DOHH2 (cell line): Measurements from ENCODE around the gene JMY.

Experiments
- H3F3A ChIP-seq: fragments of 200-600 bp; sonication (generic), shearing (Covaris generic); 2 replicates; pipeline ENCODE4 v1.6.0; 2016; ENCODE audit warnings: antibody characterized with exemption, mild to moderate bottlenecking; ENCODE audit not compliant: control insufficient read depth, insufficient read depth
- H3K27ac ChIP-seq: fragments of 200-600 bp; sonication (generic); 2 replicates; pipeline ENCODE4 v1.5.1; 2014; ENCODE audit warnings: low read depth, mild to moderate bottlenecking, low read length, moderate library complexity
- H3K27me3 ChIP-seq: fragments of 200-600 bp; sonication (generic); 2 replicates; pipeline ENCODE4 v1.6.1; 2014; ENCODE audit warnings: mild to moderate bottlenecking, low read length, mixed read lengths; ENCODE audit not compliant: control insufficient read depth
- H3K36me3 ChIP-seq: fragments of 200-600 bp; sonication (generic); 2 replicates; pipeline ENCODE4 v1.6.1; 2014; ENCODE audit warnings: mild to moderate bottlenecking, low read length, moderate library complexity, mixed read lengths; ENCODE audit not compliant: control insufficient read depth
- H3K4me1 ChIP-seq: fragments of 200-600 bp; sonication (generic); 2 replicates; pipeline ENCODE4 v1.6.1; 2014; ENCODE audit warnings: mild to moderate bottlenecking, low read length, mixed read lengths; ENCODE audit not compliant: control insufficient read depth
- H3K4me2 ChIP-seq: fragments of 200-600 bp; sonication (generic); 2 replicates; pipeline ENCODE4 v1.6.0; 2014; ENCODE audit warnings: mild to moderate bottlenecking, low read length, moderate library complexity
- H3K4me3 ChIP-seq: fragments of 200-600 bp; sonication (generic); 2 replicates; pipeline ENCODE4 v1.5.1; 2014; ENCODE audit warnings: mild to moderate bottlenecking, low read length, mixed read lengths
- H3K79me2 ChIP-seq: fragments of 200-600 bp; sonication (generic); 2 replicates; pipeline ENCODE4 v1.6.1; 2014; ENCODE audit warnings: mild to moderate bottlenecking, low read length, mixed read lengths; ENCODE audit not compliant: control insufficient read depth
- H3K9me2 ChIP-seq: fragments of 200-600 bp; sonication (generic); replicated peaks from 2 replicates; pipeline ENCODE4 v1.6.1; 2014; ENCODE audit warnings: mild to moderate bottlenecking, low read length, mixed read lengths; ENCODE audit not compliant: control insufficient read depth
- H3K9me3 ChIP-seq: fragments of 200-600 bp; sonication (generic); 2 replicates; pipeline ENCODE4 v1.6.1; 2014; ENCODE audit warnings: antibody characterized with exemption, low read length, mixed read lengths; ENCODE audit not compliant: control insufficient read depth, insufficient read depth
- H4K20me1 ChIP-seq: fragments of 200-600 bp; sonication (generic); 2 replicates; pipeline ENCODE4 v1.6.0; 2014; ENCODE audit warnings: low read depth, mild to moderate bottlenecking, antibody characterized with exemption, low read length, moderate library complexity; ENCODE audit not compliant: control insufficient read depth, insufficient read depth
- EZH2phosphoT487 ChIP-seq: fragments of 200-600 bp; sonication (generic); IDR thresholded peaks from 2 replicates; pipeline ENCODE4 v1.6.1; 2017; ENCODE audit warnings: borderline replicate concordance, mild to moderate bottlenecking, antibody characterized with exemption, low read length, moderate library complexity, mixed read lengths
- TF ChIP-seq, protein P1 (sequence below): fragments of 200-600 bp; sonication (generic); IDR thresholded peaks from one replicate; pipeline ENCODE4 v1.5.1; 2014; ENCODE audit warnings: antibody characterized with exemption, mild to moderate bottlenecking, low read depth, low read length; ENCODE audit not compliant: poor library complexity, severe bottlenecking

The JMY gene

DNA sequence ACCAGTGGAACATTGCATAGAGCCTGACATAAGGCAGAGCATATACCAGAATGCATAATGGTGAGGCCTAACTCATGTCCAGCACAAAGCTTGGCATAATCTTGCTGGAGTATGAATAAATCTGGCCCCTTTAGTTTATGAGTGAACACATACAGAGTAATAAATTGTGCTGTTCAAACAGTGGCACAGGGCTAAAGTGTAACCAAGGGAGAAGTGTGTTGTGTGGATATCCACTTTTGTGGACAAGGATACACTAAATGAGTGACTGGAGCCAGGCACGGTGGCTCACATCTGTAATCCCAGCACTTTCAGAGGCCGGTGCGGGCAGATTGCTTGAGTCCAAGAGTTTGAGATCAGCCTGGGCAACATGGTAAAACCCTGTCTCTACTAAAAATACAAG lies 29.4 kb upstream of the JMY start:
- Histone ChIP-seq H3K36me3 (no peaks in the 10 kb centered on the region), H3K27me3 (no peaks in the 10 kb centered on the region), H3K27ac (no peak overlapping the region), H3K4me3 (no peak overlapping the region), H3K9me2 (no peaks in the 10 kb centered on the region), H3K4me1 (no peaks in the 10 kb centered on the region), H4K20me1 (no peaks in the 10 kb centered on the region), H3F3A (no peaks in the 10 kb centered on the region), H3K4me2 (no peak overlapping the region), H3K79me2 (no peaks in the 10 kb centered on the region), H3K9me3 (no peaks in the 10 kb centered on the region)
- no peak for TF ChIP-seq EZH2phosphoT487
- TF ChIP-seq, protein P1, sequence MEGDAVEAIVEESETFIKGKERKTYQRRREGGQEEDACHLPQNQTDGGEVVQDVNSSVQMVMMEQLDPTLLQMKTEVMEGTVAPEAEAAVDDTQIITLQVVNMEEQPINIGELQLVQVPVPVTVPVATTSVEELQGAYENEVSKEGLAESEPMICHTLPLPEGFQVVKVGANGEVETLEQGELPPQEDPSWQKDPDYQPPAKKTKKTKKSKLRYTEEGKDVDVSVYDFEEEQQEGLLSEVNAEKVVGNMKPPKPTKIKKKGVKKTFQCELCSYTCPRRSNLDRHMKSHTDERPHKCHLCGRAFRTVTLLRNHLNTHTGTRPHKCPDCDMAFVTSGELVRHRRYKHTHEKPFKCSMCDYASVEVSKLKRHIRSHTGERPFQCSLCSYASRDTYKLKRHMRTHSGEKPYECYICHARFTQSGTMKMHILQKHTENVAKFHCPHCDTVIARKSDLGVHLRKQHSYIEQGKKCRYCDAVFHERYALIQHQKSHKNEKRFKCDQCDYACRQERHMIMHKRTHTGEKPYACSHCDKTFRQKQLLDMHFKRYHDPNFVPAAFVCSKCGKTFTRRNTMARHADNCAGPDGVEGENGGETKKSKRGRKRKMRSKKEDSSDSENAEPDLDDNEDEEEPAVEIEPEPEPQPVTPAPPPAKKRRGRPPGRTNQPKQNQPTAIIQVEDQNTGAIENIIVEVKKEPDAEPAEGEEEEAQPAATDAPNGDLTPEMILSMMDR = no peak

DNA sequence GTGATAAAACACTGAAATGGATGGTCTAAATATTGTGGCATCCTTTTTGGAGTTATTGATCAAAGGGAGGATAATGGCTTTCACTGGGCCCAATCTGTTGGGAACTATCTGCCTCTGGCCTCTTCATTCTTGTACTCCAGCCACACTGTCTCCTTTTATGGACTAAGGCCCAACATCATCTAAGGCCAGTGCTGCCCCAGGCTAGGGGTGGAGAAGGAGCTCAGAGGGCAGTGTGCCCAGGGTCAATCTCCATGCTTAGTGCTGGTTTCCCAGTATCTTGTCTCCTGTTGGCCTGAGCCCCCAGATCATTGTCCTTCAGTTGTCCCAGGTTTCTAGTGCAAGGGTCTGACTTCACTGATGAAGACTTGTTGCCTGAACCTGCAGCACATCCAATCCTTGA lies 26.4 kb upstream of the JMY start:
- H3K79me2 ChIP-seq = no peaks in the 10 kb centered on the region
- H3K4me2 ChIP-seq = no peak overlapping the region
- H3K9me2 ChIP-seq = no peaks in the 10 kb centered on the region
- H3K4me1 ChIP-seq = no peaks in the 10 kb centered on the region
- H3K27ac ChIP-seq = no peak overlapping the region
- no peak for TF ChIP-seq EZH2phosphoT487
- TF ChIP-seq, protein P1 = no peak
- no peaks in the 10 kb centered on the region for H3K9me3 ChIP-seq
- H3K36me3 ChIP-seq = no peaks in the 10 kb centered on the region
- no peaks in the 10 kb centered on the region for H4K20me1 ChIP-seq
- no peak overlapping the region for H3K4me3 ChIP-seq
- no peaks in the 10 kb centered on the region for H3K27me3 ChIP-seq
- no peaks in the 10 kb centered on the region for H3F3A ChIP-seq

GRCh38 chr5:79224286-79224984 lies 11.5 kb upstream of the JMY start:
- H3K36me3 ChIP-seq = no peaks in the 10 kb centered on the region
- no peak overlapping the region for H3K4me2 ChIP-seq
- peaks cover 6% of the 10 kb centered on the region for H3K27me3 ChIP-seq
- H3K9me3 ChIP-seq = no peaks in the 10 kb centered on the region
- no peak for TF ChIP-seq EZH2phosphoT487
- TF ChIP-seq, protein P1 = no peak
- no peaks in the 10 kb centered on the region for H3K4me1 ChIP-seq
- H3K27ac ChIP-seq = no peak overlapping the region
- no peak overlapping the region for H3K4me3 ChIP-seq
- H3K79me2 ChIP-seq = no peaks in the 10 kb centered on the region
- H3K9me2 ChIP-seq = no peaks in the 10 kb centered on the region
- no peaks in the 10 kb centered on the region for H4K20me1 ChIP-seq
- H3F3A ChIP-seq = no peaks in the 10 kb centered on the region
